K562 (cell line): ENCODE data around the gene TVP23B.
"Not testable (repeated sequence)": the region's sequence is repeated elsewhere in the genome, so short reads cannot be mapped to it uniquely, and the experiment has no call there.

Experiments used
- TARDBP ChIP-seq: fragments of 450-650 bp; IDR thresholded peaks from 2 replicates; pipeline ENCODE4 v1.6.1; 2016
- TF ChIP-seq, protein P1 (sequence below), 3 experiments: IDR thresholded peaks in 2 of 3; conservative IDR thresholded peaks in 1 of 3; 2 replicates each; pipeline ENCODE4 v1.5.1; 2011 to 2012; ENCODE audit warnings: low read length in 3 of 3, mild to moderate bottlenecking in 3 of 3, control low read depth in 2 of 3, improper control_type of control experiment in 1 of 3, inconsistent platforms in 1 of 3, low read depth in 1 of 3, mixed read lengths in 1 of 3, moderate library complexity in 1 of 3; ENCODE audit not compliant: insufficient read depth in 2 of 3

DNA sequence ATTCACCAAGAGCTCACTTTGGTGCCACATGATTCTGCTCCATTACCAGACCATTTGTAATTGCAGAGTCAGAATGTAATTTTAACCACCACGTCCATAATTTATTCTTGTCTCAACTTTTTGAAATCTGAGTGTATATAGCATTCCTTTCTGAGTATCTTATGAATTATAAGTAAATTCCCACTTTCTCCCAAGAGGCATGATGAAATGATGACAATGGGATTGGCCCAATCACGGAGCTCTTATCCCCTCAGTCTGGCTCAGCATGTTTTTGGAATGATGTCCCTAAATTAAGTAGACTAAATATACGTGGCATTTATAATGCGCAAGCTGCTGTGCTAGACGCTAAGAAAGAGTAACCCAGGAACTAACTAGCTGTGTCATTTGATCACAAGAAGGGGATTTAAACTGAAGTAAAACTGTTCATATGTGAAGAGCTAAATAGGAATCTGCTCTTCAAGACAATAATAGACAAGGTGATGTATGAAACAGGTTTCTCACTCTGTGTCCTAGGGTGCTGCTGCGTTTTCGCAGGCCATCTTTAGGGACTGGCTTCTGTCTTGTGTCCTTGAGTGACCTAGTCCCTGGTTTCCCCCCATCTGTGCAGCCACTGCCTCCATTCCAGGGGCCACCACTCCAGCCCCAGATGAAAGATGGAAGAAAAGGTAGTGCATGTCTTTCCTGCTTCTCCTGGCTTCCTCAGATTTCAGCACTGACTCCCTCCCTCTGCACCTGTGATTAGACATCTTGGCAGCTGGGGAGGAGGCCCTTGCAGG lies 41.2 kb upstream of the TVP23B start:
- not testable (repeated sequence) for TF ChIP-seq TARDBP
- TF ChIP-seq, protein P1, sequence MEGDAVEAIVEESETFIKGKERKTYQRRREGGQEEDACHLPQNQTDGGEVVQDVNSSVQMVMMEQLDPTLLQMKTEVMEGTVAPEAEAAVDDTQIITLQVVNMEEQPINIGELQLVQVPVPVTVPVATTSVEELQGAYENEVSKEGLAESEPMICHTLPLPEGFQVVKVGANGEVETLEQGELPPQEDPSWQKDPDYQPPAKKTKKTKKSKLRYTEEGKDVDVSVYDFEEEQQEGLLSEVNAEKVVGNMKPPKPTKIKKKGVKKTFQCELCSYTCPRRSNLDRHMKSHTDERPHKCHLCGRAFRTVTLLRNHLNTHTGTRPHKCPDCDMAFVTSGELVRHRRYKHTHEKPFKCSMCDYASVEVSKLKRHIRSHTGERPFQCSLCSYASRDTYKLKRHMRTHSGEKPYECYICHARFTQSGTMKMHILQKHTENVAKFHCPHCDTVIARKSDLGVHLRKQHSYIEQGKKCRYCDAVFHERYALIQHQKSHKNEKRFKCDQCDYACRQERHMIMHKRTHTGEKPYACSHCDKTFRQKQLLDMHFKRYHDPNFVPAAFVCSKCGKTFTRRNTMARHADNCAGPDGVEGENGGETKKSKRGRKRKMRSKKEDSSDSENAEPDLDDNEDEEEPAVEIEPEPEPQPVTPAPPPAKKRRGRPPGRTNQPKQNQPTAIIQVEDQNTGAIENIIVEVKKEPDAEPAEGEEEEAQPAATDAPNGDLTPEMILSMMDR (IDR thresholded peaks at IDR 0.05 in 2 of 3, conservative IDR thresholded peaks at IDR 0.05 in 1 of 3; ENCODE audit: insufficient read depth in 2 of 3, low read depth in 1 of 3, low read length in 3 of 3) = not testable (repeated sequence)
